CD14-positive monocyte (primary cell): ENCODE results near the gene PIK3CD. TPM values are rescaled to one million over a fixed set of nuclear protein-coding genes. Genes with fewer than 3 reads are reported as not detected.

Source experiments
- DNase-seq, 3 donors: peaks; one replicate each; pipeline ENCODE4 v3.0.0-alpha.2; 2011 to 2022
- H2AFZ ChIP-seq: 2 replicates; pipeline ENCODE4 v1.6.0; 2012; ENCODE audit warnings: mild to moderate bottlenecking, low read depth, low read length, inconsistent platforms; ENCODE audit not compliant: insufficient read depth, poor library complexity, severe bottlenecking
- H3K27ac ChIP-seq, 2 donors: 1 replicate in 1 of 2; 2 replicates in 1 of 2; pipeline ENCODE4 v1.5.1; 2012 to 2013; ENCODE audit warnings: low read length in 2 of 2, control low read depth in 1 of 2, inconsistent platforms in 1 of 2, low read depth in 1 of 2, mild to moderate bottlenecking in 1 of 2
- H3K27me3 ChIP-seq, 2 donors: one replicate each; pipeline versions ENCODE4 v1.6.0 to v1.6.1; 2011 to 2013; ENCODE audit warnings: low read length in 2 of 2; ENCODE audit not compliant: control insufficient read depth in 2 of 2, insufficient read depth in 2 of 2
- H3K36me3 ChIP-seq, 2 donors: replicated peaks in 1 of 2; 1 replicate in 1 of 2; 2 replicates in 1 of 2; pipeline versions ENCODE4 v1.5.1 to v1.6.1; 2012 to 2013; ENCODE audit warnings: low read length in 2 of 2, control low read depth in 1 of 2, inconsistent platforms in 1 of 2, mild to moderate bottlenecking in 1 of 2; ENCODE audit not compliant: insufficient read depth in 2 of 2, control insufficient read depth in 1 of 2
- H3K4me1 ChIP-seq, 2 donors: 1 replicate in 1 of 2; 2 replicates in 1 of 2; pipeline versions ENCODE4 v1.5.1 to v1.6.1; 2012 to 2013; ENCODE audit warnings: low read length in 2 of 2, control low read depth in 1 of 2, inconsistent platforms in 1 of 2, mild to moderate bottlenecking in 1 of 2, moderate library complexity in 1 of 2; ENCODE audit not compliant: insufficient read depth in 2 of 2, control insufficient read depth in 1 of 2
- H3K4me2 ChIP-seq: replicated peaks from 2 replicates; pipeline ENCODE3; 2012; ENCODE audit warnings: low read length, moderate library complexity, mild to moderate bottlenecking; ENCODE audit not compliant: poor library complexity, severe bottlenecking; ENCODE audit errors: extremely low read depth
- H3K4me3 ChIP-seq, 3 experiments: fragments of 200-600 bp in 1 of 3; sonication (generic) in 1 of 3; replicated peaks in 1 of 3; 1 replicate in 2 of 3; 2 replicates in 1 of 3; pipeline ENCODE4 v1.5.1; 2011 to 2013; ENCODE audit warnings: low read length in 3 of 3, mild to moderate bottlenecking in 3 of 3, control low read depth in 2 of 3, low read depth in 2 of 3, inconsistent platforms in 1 of 3, moderate library complexity in 1 of 3
- H3K79me2 ChIP-seq: 2 replicates; pipeline ENCODE4 v1.6.0; 2012; ENCODE audit warnings: mild to moderate bottlenecking, control low read depth, inconsistent platforms, low read length, moderate library complexity; ENCODE audit not compliant: insufficient read depth
- H3K9ac ChIP-seq: 2 replicates; pipeline ENCODE4 v1.6.0; 2017; ENCODE audit warnings: low read length, mild to moderate bottlenecking; ENCODE audit not compliant: insufficient read depth, poor library complexity, severe bottlenecking
- H3K9me3 ChIP-seq, 2 donors: replicated peaks in 1 of 2; 1 replicate in 1 of 2; 2 replicates in 1 of 2; pipeline versions ENCODE4 v1.5.1 to v1.6.1; 2012 to 2013; ENCODE audit warnings: low read length in 2 of 2, control low read depth in 1 of 2; ENCODE audit not compliant: control insufficient read depth in 1 of 2, insufficient read depth in 1 of 2
- H4K20me1 ChIP-seq: 2 replicates; pipeline ENCODE4 v1.6.0; 2012; ENCODE audit warnings: mild to moderate bottlenecking, low read length, control low read depth, moderate library complexity; ENCODE audit not compliant: insufficient read depth
- H3K27ac Mint-ChIP-seq, 7 donors: one replicate each; pipeline ENCODE4 v1.8.0; 2020; ENCODE audit warnings: mild to moderate bottlenecking in 7 of 7, mixed read lengths in 7 of 7, moderate library complexity in 6 of 7, inconsistent platforms in 2 of 7
- H3K27me3 Mint-ChIP-seq, 3 donors: one replicate each; pipeline ENCODE4 v1.8.0; 2021 to 2022; ENCODE audit warnings: low read depth in 3 of 3, mild to moderate bottlenecking in 3 of 3, mixed read lengths in 3 of 3, moderate library complexity in 3 of 3, inconsistent platforms in 1 of 3
- H3K36me3 Mint-ChIP-seq, 2 donors: one replicate each; pipeline ENCODE4 v1.8.0; 2020; ENCODE audit warnings: mixed read lengths in 2 of 2, inconsistent platforms in 1 of 2, mild to moderate bottlenecking in 1 of 2
- H3K4me1 Mint-ChIP-seq: one replicate; pipeline ENCODE4 v1.8.0; 2020; ENCODE audit warnings: mild to moderate bottlenecking, mixed read lengths
- H3K4me3 Mint-ChIP-seq, 2 donors: one replicate each; pipeline ENCODE4 v1.8.0; 2020; ENCODE audit warnings: mild to moderate bottlenecking in 2 of 2, mixed read lengths in 2 of 2, moderate library complexity in 1 of 2
- H3K9me3 Mint-ChIP-seq, 7 donors: one replicate each; pipeline ENCODE4 v1.8.0; 2020 to 2022; ENCODE audit warnings: mixed read lengths in 7 of 7, mild to moderate bottlenecking in 6 of 7, moderate library complexity in 6 of 7, inconsistent platforms in 2 of 7
- CTCF ChIP-seq: fragments of 200-600 bp; IDR thresholded peaks from one replicate; pipeline ENCODE4 v1.8.0; 2022; ENCODE audit warnings: antibody characterized with exemption, mild to moderate bottlenecking
- WGBS: methylation state at CpG from one replicate; pipeline ENCODE4 v1.1.5; 2013; ENCODE audit warnings: missing lambda C conversion rate; ENCODE audit not compliant: insufficient coverage; 5-methylcytosine and 5-hydroxymethylcytosine counted together
- intact Hi-C, 2 donors: fragments of 100-400 bp; cut with micrococcal nuclease; formaldehyde crosslinking; loops; one replicate each; pipeline versions ENCODE4 v1.15.0 to v1.15.1; 2023
- polyA plus RNA-seq, 3 donors: library from polyadenylated mRNA; depleted of rRNA in 1 of 3; unstranded in 2 of 3; stranded (reverse) in 1 of 3; fragments of 300-500 nt in 2 of 3; fragments of >200 nt in 1 of 3; fragmentation: Illumina TruSeq in 2 of 3; gene quantifications; 1 replicate in 2 of 3; 2 replicates in 1 of 3; pipeline ENCODE4 v1.2.3, GENCODE V29; 2012 to 2021

Gene PIK3CD
- polyA plus RNA-seq, 3 donors: 33.2 to 120 (median 52.2) TPM

GRCh38 chr1:9730096-9730901 lies 78.8 kb downstream of the PIK3CD start:
- Histone ChIP-seq H3K9ac (no peak overlapping the region), H3K27ac (peak overlapping the region; percentile 79 to 80), H3K4me3 (peak overlapping the region in 1 of 3 experiments; percentile 18), H3K9me3 (no peaks in the 10 kb centered on the region), H2AFZ (no peak overlapping the region), H3K36me3 (peaks cover 75 to 84% of the 10 kb centered on the region in 2 donors), H3K4me1 (peaks cover 14 to 15% of the 10 kb centered on the region in 2 donors), H4K20me1 (peaks cover 87% of the 10 kb centered on the region), H3K4me2 (peak overlapping the region; percentile 21), H3K79me2 (peaks cover 23% of the 10 kb centered on the region), H3K27me3 (no peaks in the 10 kb centered on the region)
- intact Hi-C loops: no loop called here
- Mint-ChIP-seq H3K4me1 (peaks cover 19% of the 10 kb centered on the region), H3K27ac (peak overlapping the region; percentile 88 to 96 (median 92)), H3K9me3 (peaks cover 0 to 2% (median 0%) of the 10 kb centered on the region in 7 donors), H3K27me3 (peaks cover 0 to 2% (median 1%) of the 10 kb centered on the region in 3 donors), H3K36me3 (peaks cover 71 to 91% of the 10 kb centered on the region in 2 donors), H3K4me3 (peak overlapping the region; percentile 27 to 80)
- WGBS: 62% methylated on average over 34 of the region's 45 CpGs
- DNase-seq: peak; percentile 85 to 96 (median 88)
- no peak for TF ChIP-seq CTCF

GRCh38 chr1:9731051-9731537 lies 79.6 kb downstream of the PIK3CD start:
- Histone ChIP-seq H3K9me3 (no peaks in the 10 kb centered on the region), H3K27me3 (no peaks in the 10 kb centered on the region), H3K36me3 (peaks cover 77 to 88% of the 10 kb centered on the region in 2 donors), H3K9ac (no peak overlapping the region), H3K4me2 (peak overlapping the region; percentile 21), H2AFZ (no peak overlapping the region), H3K4me3 (peak overlapping the region in 1 of 3 experiments; percentile 18), H3K4me1 (peaks cover 14 to 15% of the 10 kb centered on the region in 2 donors), H4K20me1 (peaks cover 81% of the 10 kb centered on the region), H3K79me2 (peaks cover 23% of the 10 kb centered on the region), H3K27ac (peak overlapping the region; percentile 79 to 80)
- TF ChIP-seq CTCF: no peak
- Mint-ChIP-seq H3K4me3 (no peak overlapping the region), H3K9me3 (peaks cover 0 to 2% (median 0%) of the 10 kb centered on the region in 7 donors), H3K27ac (peak overlapping the region; percentile 88 to 96 (median 92)), H3K36me3 (peaks cover 76 to 96% of the 10 kb centered on the region in 2 donors), H3K27me3 (peaks cover 0 to 3% (median 1%) of the 10 kb centered on the region in 3 donors), H3K4me1 (peaks cover 19% of the 10 kb centered on the region)
- no peak for DNase-seq
- intact Hi-C loops: no loop called here
- 98% methylated on average over 27 of the region's 31 CpGs for WGBS
